Measurements from ENCODE around the gene ATXN7.

DNA sequence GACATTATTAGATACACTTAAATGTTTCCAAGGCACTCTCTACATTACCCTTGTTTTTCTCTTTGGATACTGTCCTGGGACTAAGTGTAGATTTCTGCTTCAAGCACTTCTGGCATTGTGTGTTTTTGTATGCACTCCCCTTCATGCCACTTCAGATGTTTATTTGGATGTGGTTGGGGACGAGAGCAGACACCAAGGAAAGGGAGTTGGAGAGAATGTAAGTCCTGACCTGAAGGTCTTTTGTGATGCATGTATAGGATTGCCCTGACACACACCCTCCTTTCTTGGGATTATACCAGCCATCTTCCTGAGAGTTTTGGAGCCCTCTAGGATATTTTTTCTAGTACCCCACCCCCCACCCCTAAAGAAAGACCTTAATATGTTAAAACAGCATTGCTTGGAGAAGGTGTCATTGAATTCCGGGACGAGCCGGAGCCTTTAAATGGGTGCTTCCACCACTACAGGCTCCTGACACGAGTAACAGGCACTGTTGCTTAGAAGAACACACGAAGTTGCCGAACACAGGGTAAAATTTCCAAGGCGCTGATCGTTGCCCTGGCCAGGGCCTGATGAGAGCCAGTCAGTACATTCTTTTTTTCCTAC, 136.9 kb downstream of the ATXN7 start:
- TF ChIP-seq, protein P1, sequence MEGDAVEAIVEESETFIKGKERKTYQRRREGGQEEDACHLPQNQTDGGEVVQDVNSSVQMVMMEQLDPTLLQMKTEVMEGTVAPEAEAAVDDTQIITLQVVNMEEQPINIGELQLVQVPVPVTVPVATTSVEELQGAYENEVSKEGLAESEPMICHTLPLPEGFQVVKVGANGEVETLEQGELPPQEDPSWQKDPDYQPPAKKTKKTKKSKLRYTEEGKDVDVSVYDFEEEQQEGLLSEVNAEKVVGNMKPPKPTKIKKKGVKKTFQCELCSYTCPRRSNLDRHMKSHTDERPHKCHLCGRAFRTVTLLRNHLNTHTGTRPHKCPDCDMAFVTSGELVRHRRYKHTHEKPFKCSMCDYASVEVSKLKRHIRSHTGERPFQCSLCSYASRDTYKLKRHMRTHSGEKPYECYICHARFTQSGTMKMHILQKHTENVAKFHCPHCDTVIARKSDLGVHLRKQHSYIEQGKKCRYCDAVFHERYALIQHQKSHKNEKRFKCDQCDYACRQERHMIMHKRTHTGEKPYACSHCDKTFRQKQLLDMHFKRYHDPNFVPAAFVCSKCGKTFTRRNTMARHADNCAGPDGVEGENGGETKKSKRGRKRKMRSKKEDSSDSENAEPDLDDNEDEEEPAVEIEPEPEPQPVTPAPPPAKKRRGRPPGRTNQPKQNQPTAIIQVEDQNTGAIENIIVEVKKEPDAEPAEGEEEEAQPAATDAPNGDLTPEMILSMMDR (IDR thresholded peaks at IDR 0.05 in 2 of 3, conservative IDR thresholded peaks at IDR 0.05 in 1 of 3; ENCODE audit: control insufficient read depth in 2 of 3, extremely low read depth in 1 of 3, insufficient read depth in 1 of 3, low read depth in 3 of 3, low read length in 3 of 3): no peak
- TF ChIP-seq POLR2A (IDR thresholded peaks at IDR 0.05; ENCODE audit: low read depth, low read length): no peak
- no peak for TF ChIP-seq HDAC6 (IDR thresholded peaks at IDR 0.05; ENCODE audit: unreplicated experiment)
- no peak for TF ChIP-seq TARDBP (IDR thresholded peaks at IDR 0.05; ENCODE audit: borderline replicate concordance)
- TF ChIP-seq POU2F2 (IDR thresholded peaks at IDR 0.05; ENCODE audit: borderline replicate concordance, low read depth, low read length): no peak
- no peak for TF ChIP-seq FOS (IDR thresholded peaks at IDR 0.05; ENCODE audit: borderline replicate concordance, extremely low read depth, insufficient read length)
- TF ChIP-seq, protein P2, sequence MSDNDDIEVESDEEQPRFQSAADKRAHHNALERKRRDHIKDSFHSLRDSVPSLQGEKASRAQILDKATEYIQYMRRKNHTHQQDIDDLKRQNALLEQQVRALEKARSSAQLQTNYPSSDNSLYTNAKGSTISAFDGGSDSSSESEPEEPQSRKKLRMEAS (IDR thresholded peaks at IDR 0.05; ENCODE audit: low read depth, low read length): no peak
- TF ChIP-seq EGR1 (IDR thresholded peaks at IDR 0.05; ENCODE audit: borderline replicate concordance in 1 of 2, low read depth in 2 of 2, low read length in 2 of 2): no peak

Data from GM12878 (cell line).